ENCODE data around the gene EEF1AKMT3. TPM values are rescaled to one million over a fixed set of nuclear protein-coding genes. Genes with fewer than 3 reads are reported as not detected.

The EEF1AKMT3 gene
- total and polyA plus RNA-seq, 9 of the 15 experiments (the other 6 are each of a cell fraction or from before 2014, with no cell fraction given) = 4.1 to 17.2 (median 7.9) TPM

- TF ChIP-seq CHD7 (IDR thresholded peaks at IDR 0.05; ENCODE audit: low read depth, low read length) (peak; percentile 4), AFF4 (CRISPR knock-in tag; IDR thresholded peaks at IDR 0.05) (no peak), NCOA4 (IDR thresholded peaks at IDR 0.05; ENCODE audit: partially characterized antibody) (no peak), ZFP1 (CRISPR knock-in tag; IDR thresholded peaks at IDR 0.05) (no peak), STAT5B (CRISPR knock-in tag; IDR thresholded peaks at IDR 0.05) (no peak)
Measured at GRCh38 chr12:57750561-57751431, 21.6 kb upstream of the EEF1AKMT3 start (continued).

All from K562 (cell line).